GM18526 (cell line): ENCODE data around the gene ZNF791.
A peak's percentile ranks its signal among the peaks of the same experiment; 100 is the strongest.

Experiments
- POLR2A ChIP-seq: IDR thresholded peaks from 3 replicates; pipeline ENCODE4 v1.6.1; 2011; ENCODE audit not compliant: insufficient read length; ENCODE audit errors: extremely low read depth

ZNF791 gene

GRCh38 chr19:12610540-12611360, at the start of gene ZNF791, which contains the start of gene ZNF490:
ZNF791 (plus strand) TSS chr19:12610920; CDS start chr19:12611080, 160 bp downstream.
ZNF490 (minus strand) TSS chr19:12610813; CDS start chr19:12610680, 133 bp downstream.
- peak; percentile 93 for TF ChIP-seq POLR2A

GRCh38 chr19:12564016-12564664, 46.6 kb upstream of the ZNF791 start:
- TF ChIP-seq POLR2A = no peak

GRCh38 chr19:12567951-12568350, 42.8 kb upstream of the ZNF791 start:
- TF ChIP-seq POLR2A = no peak

GRCh38 chr19:12574036-12574435, 36.7 kb upstream of the ZNF791 start:
- no peak for TF ChIP-seq POLR2A

GRCh38 chr19:12578641-12579040, 32.1 kb upstream of the ZNF791 start:
- TF ChIP-seq POLR2A = no peak

- TF ChIP-seq POLR2A = no peak
Measured at GRCh38 chr19:12580180-12580694, 30.5 kb upstream of the ZNF791 start.

GRCh38 chr19:12581100-12581499, 29.6 kb upstream of the ZNF791 start:
- TF ChIP-seq POLR2A = no peak

- TF ChIP-seq POLR2A = no peak
Measured at GRCh38 chr19:12596485-12596884, 14.2 kb upstream of the ZNF791 start.

GRCh38 chr19:12596927-12597548, 13.7 kb upstream of the ZNF791 start:
- TF ChIP-seq POLR2A = no peak

- TF ChIP-seq POLR2A = no peak
Measured at GRCh38 chr19:12597594-12597993, 13.1 kb upstream of the ZNF791 start.

GRCh38 chr19:12603714-12604113, 7.0 kb upstream of the ZNF791 start:
- TF ChIP-seq POLR2A = no peak

- no peak for TF ChIP-seq POLR2A
Measured at GRCh38 chr19:12606796-12607195, 3.9 kb upstream of the ZNF791 start.

- TF ChIP-seq POLR2A = no peak
Measured at GRCh38 chr19:12607631-12608030, 3.1 kb upstream of the ZNF791 start.

- no peak for TF ChIP-seq POLR2A
Measured at GRCh38 chr19:12611361-12611699, 610 bp downstream of the ZNF791 start.

GRCh38 chr19:12617646-12618045, 6.9 kb downstream of the ZNF791 start:
- no peak for TF ChIP-seq POLR2A
